Panc1 (cell line): ENCODE measurements around the gene VIPAS39. TPM values are rescaled to one million over a fixed set of nuclear protein-coding genes. Genes with fewer than 3 reads are reported as not detected.

Source experiments
- ATAC-seq: fragments of 200-7000 bp; cut with Tn5 transposase; 2 replicates; pipeline ENCODE4 v1.9.1; 2020; ENCODE audit warnings: mild to moderate bottlenecking, moderate library complexity
- BruUV-seq: library from RNA; stranded (reverse); fragments of 400-500 nt; replicated peaks from 2 replicates; lab custom pipeline; 2021; lab: Mats Ljungman, UMichigan
- CTCF ChIA-PET: fragments of 300-600 bp; sonication (Branson Sonifier 250); formaldehyde crosslinking; loops from one replicate; lab custom pipeline; 2022; ENCODE audit warnings: antibody characterized with exemption; lab: Charles Lee
- POLR2A ChIA-PET: fragments of 300-600 bp; sonication (Branson Sonifier 250); formaldehyde crosslinking; loops from one replicate; lab custom pipeline; 2022; ENCODE audit warnings: antibody characterized with exemption; lab: Charles Lee
- DNase-seq: peaks from one replicate; pipeline ENCODE4 v3.0.0-alpha.2; 2010; ENCODE audit warnings: low read depth, low spot score
- H3K27ac ChIP-seq: 2 replicates; pipeline ENCODE4 v1.5.1; 2011; ENCODE audit warnings: mild to moderate bottlenecking, low read length, inconsistent platforms
- H3K27me3 ChIP-seq: fragments of 200-500 bp; sonication (Bioruptor generic); 2 replicates; pipeline ENCODE4 v1.6.0; 2014; ENCODE audit warnings: low read length, inconsistent platforms; ENCODE audit not compliant: control insufficient read depth, insufficient read depth
- H3K36me3 ChIP-seq: fragments of 200-500 bp; sonication (Bioruptor generic); 2 replicates; pipeline ENCODE4 v1.5.1; 2014; ENCODE audit warnings: inconsistent platforms, mild to moderate bottlenecking, low read length, moderate library complexity; ENCODE audit not compliant: control insufficient read depth, insufficient read depth
- H3K4me1 ChIP-seq: 2 replicates; pipeline ENCODE4 v1.5.1; 2011; ENCODE audit warnings: inconsistent platforms, mild to moderate bottlenecking, low read length, moderate library complexity; ENCODE audit not compliant: control insufficient read depth, insufficient read depth
- H3K4me3 ChIP-seq, 2 experiments: 2 replicates each; pipeline ENCODE4 v1.5.1; 2011 to 2012; ENCODE audit warnings: low read depth in 2 of 2, low read length in 2 of 2, mild to moderate bottlenecking in 2 of 2, inconsistent platforms in 1 of 2, moderate library complexity in 1 of 2
- H3K9me3 ChIP-seq: fragments of 200-500 bp; sonication (Bioruptor generic); 2 replicates; pipeline ENCODE4 v1.5.1; 2014; ENCODE audit warnings: low read depth, mild to moderate bottlenecking, inconsistent platforms, low read length, moderate library complexity; ENCODE audit not compliant: control insufficient read depth, insufficient read depth
- CTCF ChIP-seq: fragments of 450-650 bp; IDR thresholded peaks from 2 replicates; pipeline ENCODE4 v1.5.1; 2017; ENCODE audit warnings: mild to moderate bottlenecking
- POLR2AphosphoS5 ChIP-seq: IDR thresholded peaks from 2 replicates; pipeline ENCODE4 v1.6.1; 2012; ENCODE audit warnings: mild to moderate bottlenecking, low read depth, low read length, moderate library complexity
- REST ChIP-seq, 2 experiments: IDR thresholded peaks; 2 replicates each; pipeline ENCODE4 v1.6.1; 2011 to 2012; ENCODE audit warnings: low read depth in 2 of 2, control low read depth in 1 of 2, low read length in 1 of 2, mild to moderate bottlenecking in 1 of 2, moderate library complexity in 1 of 2; ENCODE audit not compliant: insufficient read depth in 1 of 2
- SIN3A ChIP-seq: IDR thresholded peaks from 2 replicates; pipeline ENCODE4 v1.6.1; 2012; ENCODE audit warnings: low read depth, mild to moderate bottlenecking, low read length, moderate library complexity, borderline replicate concordance; ENCODE audit not compliant: insufficient read depth
- TCF7L2 ChIP-seq: IDR thresholded peaks from 2 replicates; pipeline ENCODE4 v1.6.1; 2011; ENCODE audit warnings: mild to moderate bottlenecking, low read depth, low read length, inconsistent platforms
- in situ Hi-C: cut with HindIII; loops from 2 replicates; pipeline ENCODE4 v1.10.0; 2016; ENCODE audit warnings: low sequenced_read_pairs, low pct_unique_long_range_greater_than_20kb
- intact Hi-C: fragments of 100-400 bp; cut with micrococcal nuclease; formaldehyde crosslinking; loops from one replicate; pipeline ENCODE4 v1.10.0; 2022; ENCODE audit not compliant: unreplicated experiment
- total RNA-seq: library from RNA; stranded (reverse); gene quantifications from one replicate; pipeline ENCODE4 v1.2.1, GENCODE V29; 2021; ENCODE audit not compliant: unreplicated experiment

The VIPAS39 gene
- total RNA-seq, 1 experiment from 2014 or later = 12.4 TPM

- DNase-seq = no peak
- POLR2A ChIA-PET = no interaction called here
Measured at GRCh38 chr14:77485256-77485655, 27.9 kb upstream of the VIPAS39 start.

GRCh38 chr14:77482422-77482821, 25.0 kb upstream of the VIPAS39 start:
- POLR2A ChIA-PET = no interaction called here
- BruUV-seq = no TSS peak

More at GRCh38 chr14:77485256-77485655, 27.9 kb upstream of the VIPAS39 start:
- intact Hi-C loops (no loop called here), in situ Hi-C loops (no loop called here)
- Histone ChIP-seq H3K4me3 (no peak overlapping the region), H3K27me3 (no peaks in the 10 kb centered on the region), H3K4me1 (no peaks in the 10 kb centered on the region), H3K27ac (no peak overlapping the region), H3K36me3 (no peaks in the 10 kb centered on the region), H3K9me3 (no peaks in the 10 kb centered on the region)
- ATAC-seq = no peak
- no peak for TF ChIP-seq POLR2AphosphoS5
- no peak for TF ChIP-seq REST (IDR thresholded peaks at IDR 0.05; ENCODE audit: insufficient read depth in 1 of 2, low read depth in 2 of 2, low read length in 1 of 2)
- TF ChIP-seq SIN3A = no peak
- TF ChIP-seq CTCF = no peak
- no peak for TF ChIP-seq TCF7L2
- BruUV-seq = no TSS peak
- CTCF ChIA-PET = no interaction called here

More at GRCh38 chr14:77482422-77482821, 25.0 kb upstream of the VIPAS39 start:
- Histone ChIP-seq H3K9me3 (no peaks in the 10 kb centered on the region), H3K27me3 (no peaks in the 10 kb centered on the region), H3K4me1 (no peaks in the 10 kb centered on the region), H3K27ac (no peak overlapping the region), H3K4me3 (no peak overlapping the region), H3K36me3 (no peaks in the 10 kb centered on the region)
- in situ Hi-C loops (no loop called here), intact Hi-C loops (no loop called here)
- DNase-seq (no peak), ATAC-seq (no peak)
- no peak for TF ChIP-seq REST (IDR thresholded peaks at IDR 0.05; ENCODE audit: insufficient read depth in 1 of 2, low read depth in 2 of 2, low read length in 1 of 2)
- TF ChIP-seq CTCF = no peak
- no peak for TF ChIP-seq TCF7L2
- no peak for TF ChIP-seq SIN3A
- TF ChIP-seq POLR2AphosphoS5 = no peak
- CTCF ChIA-PET = no interaction called here
